ENCODE data around the gene HOATZ.

GRCh38 chr11:111494040-111494439 lies 20.5 kb upstream of the HOATZ start:
- no peak for TF ChIP-seq CTCF (IDR thresholded peaks at IDR 0.05)
- TF ChIP-seq POLR2A (IDR thresholded peaks at IDR 0.05), result no peak
- TF ChIP-seq POLR2AphosphoS5 (IDR thresholded peaks at IDR 0.05), result no peak
- TF ChIP-seq EP300 (IDR thresholded peaks at IDR 0.05), result no peak
